Fibroblast of mammary gland (primary cell): ENCODE measurements around the gene THBS2.
"Not testable (repeated sequence)": the region's sequence is repeated elsewhere in the genome, so short reads cannot be mapped to it uniquely, and the experiment has no call there.

Experiments
- DNase-seq: peaks from one replicate; pipeline ENCODE4 v3.0.0-alpha.2; 2010; ENCODE audit warnings: low read depth
- H3K4me3 ChIP-seq: 2 replicates; pipeline ENCODE4 v1.5.1; 2011; ENCODE audit warnings: low read depth, mild to moderate bottlenecking, low read length, moderate library complexity; ENCODE audit not compliant: control insufficient read depth
- CTCF ChIP-seq: conservative IDR thresholded peaks from 2 replicates; pipeline ENCODE4 v1.5.1; 2011; ENCODE audit warnings: low read depth, low read length, inconsistent platforms; ENCODE audit not compliant: control insufficient read depth, insufficient read depth

The THBS2 gene

GRCh38 chr6:169277619-169278018 is 24.0 kb upstream of the THBS2 start:
- no peak for TF ChIP-seq CTCF
- no peak for DNase-seq
- no peak overlapping the region for H3K4me3 ChIP-seq

- no peak for TF ChIP-seq CTCF
- H3K4me3 ChIP-seq = no peak overlapping the region
- peak; percentile 40 for DNase-seq
Observed at GRCh38 chr6:169274781-169275180, 21.1 kb upstream of the THBS2 start.

- H3K4me3 ChIP-seq = no peak overlapping the region
- no peak for TF ChIP-seq CTCF
- no peak for DNase-seq
Observed at GRCh38 chr6:169273511-169273910, 19.9 kb upstream of the THBS2 start.

GRCh38 chr6:169271877-169272216 is 18.2 kb upstream of the THBS2 start:
- no peak for TF ChIP-seq CTCF
- DNase-seq = no peak
- no peak overlapping the region for H3K4me3 ChIP-seq

- no peak for DNase-seq
- no peak for TF ChIP-seq CTCF
- H3K4me3 ChIP-seq = no peak overlapping the region
Observed at GRCh38 chr6:169271158-169271876, 17.7 kb upstream of the THBS2 start.

- not testable (repeated sequence) for DNase-seq, H3K4me3 ChIP-seq
Observed at GRCh38 chr6:169270077-169270380, 16.4 kb upstream of the THBS2 start.

- H3K4me3 ChIP-seq = no peak overlapping the region
- DNase-seq = peak; percentile 76
- no peak for TF ChIP-seq CTCF
Observed at GRCh38 chr6:169269180-169270076, 15.8 kb upstream of the THBS2 start.
